Muscle of back (tissue), 13 donors: ENCODE measurements around the gene TMEM208. TPM values are rescaled to one million over a fixed set of nuclear protein-coding genes. Genes with fewer than 3 reads are reported as not detected.

Source experiments
- DNase-seq, 3 donors: peaks; one replicate each; pipeline versions ENCODE4 v3.0.0 to v3.0.0-alpha.2; 2013
- long read RNA-seq, 9 donors: transcript quantifications; one replicate each; lab custom pipeline, GENCODE V29; 2026
- polyA plus RNA-seq, 10 donors: library from polyadenylated mRNA; unstranded; fragments of 120-200 nt; gene quantifications; one replicate each; pipeline ENCODE4 v1.2.1, GENCODE V29; 2013; ENCODE audit not compliant: insufficient read length in 10 of 10

The TMEM208 gene
- 10 to 100 TPM; 15.0 to 28.3 (median 19.5) TPM for polyA plus RNA-seq
- long read RNA-seq, donor 1, transcript TMEM208-201 (6 exons, 793 nt) = major isoform, 8 of 10 reads
- long read RNA-seq, donor 1, partial matches to known transcripts = 0 of 10 reads
- long read RNA-seq, donor 1, other reads (novel, unspliced or antisense) = 0 of 10 reads
- long read RNA-seq, donor 2, transcript TMEM208-201 (6 exons, 793 nt) = major isoform, 8 of 12 reads
- long read RNA-seq, donor 2, partial matches to known transcripts = 0 of 12 reads
- long read RNA-seq, donor 2, other reads (novel, unspliced or antisense) = 0 of 12 reads
- long read RNA-seq, donor 3 = 0 reads
- long read RNA-seq, donor 4, transcript TMEM208-201 (6 exons, 793 nt) = major isoform, 8 of 9 reads
- long read RNA-seq, donor 4, partial matches to known transcripts = 0 of 9 reads
- long read RNA-seq, donor 4, other reads (novel, unspliced or antisense) = 0 of 9 reads
- long read RNA-seq, donor 5, transcript TMEM208-201 (6 exons, 793 nt) = major isoform, 17 of 21 reads
- long read RNA-seq, donor 5, partial matches to known transcripts = 0 of 21 reads
- long read RNA-seq, donor 5, other reads (novel, unspliced or antisense) = 0 of 21 reads
- long read RNA-seq, donor 6, transcript TMEM208-201 (6 exons, 793 nt) = major isoform, 9 of 10 reads
- long read RNA-seq, donor 6, partial matches to known transcripts = 0 of 10 reads
- long read RNA-seq, donor 6, other reads (novel, unspliced or antisense) = 0 of 10 reads
- long read RNA-seq, donor 7, transcript TMEM208-201 (6 exons, 793 nt) = major isoform, 13 of 15 reads
- long read RNA-seq, donor 7, partial matches to known transcripts = 0 of 15 reads
- long read RNA-seq, donor 7, other reads (novel, unspliced or antisense) = 0 of 15 reads
- long read RNA-seq, donor 8, transcript TMEM208-201 (6 exons, 793 nt) = major isoform, 16 of 19 reads
- long read RNA-seq, donor 8, partial matches to known transcripts = 0 of 19 reads
- long read RNA-seq, donor 8, other reads (novel, unspliced or antisense) = 0 of 19 reads
- long read RNA-seq, donor 9, partial matches to known transcripts = 0 of 3 reads
- long read RNA-seq, donor 9, other reads (novel, unspliced or antisense) = 0 of 3 reads

- peak; percentile 99 for DNase-seq
Measured at GRCh38 chr16:67226804-67227566, at the start of gene TMEM208. Gene TMEM208, plus strand, starts transcription at chr16:67227130. Its CDS starts 89 bp downstream, at chr16:67227219.

- peak in 1 of 3 donors; percentile 88 for DNase-seq
Measured at GRCh38 chr16:67177743-67178699, 48.9 kb upstream of the TMEM208 start.

GRCh38 chr16:67179421-67180080 lies 47.4 kb upstream of the TMEM208 start:
- no peak for DNase-seq

- no peak for DNase-seq
Measured at GRCh38 chr16:67180166-67180565, 46.8 kb upstream of the TMEM208 start.

GRCh38 chr16:67181346-67181745 lies 45.6 kb upstream of the TMEM208 start:
- DNase-seq = peak in 1 of 3 donors; percentile 35

- DNase-seq = no peak
Measured at GRCh38 chr16:67182288-67182687, 44.6 kb upstream of the TMEM208 start.

- no peak for DNase-seq
Measured at GRCh38 chr16:67183284-67183626, 43.7 kb upstream of the TMEM208 start.

- DNase-seq = peak; percentile 96 to 99 (median 98)
Measured at GRCh38 chr16:67183627-67184452, 43.1 kb upstream of the TMEM208 start, which contains the start of gene MATCAP1. Gene MATCAP1, minus strand, starts transcription at chr16:67183963. Its CDS starts 3,353 bp downstream, at chr16:67180610.

- no peak for DNase-seq
Measured at GRCh38 chr16:67184453-67184994, 42.4 kb upstream of the TMEM208 start.

- DNase-seq = peak; percentile 83 to 95 (median 92)
Measured at GRCh38 chr16:67184995-67185650, 41.8 kb upstream of the TMEM208 start.

- DNase-seq = no peak
Measured at GRCh38 chr16:67185651-67186134, 41.2 kb upstream of the TMEM208 start.

GRCh38 chr16:67186550-67186950 lies 40.4 kb upstream of the TMEM208 start:
- no peak for DNase-seq

- peak in 2 of 3 donors; percentile 54 to 65 for DNase-seq
Measured at GRCh38 chr16:67187175-67187890, 39.6 kb upstream of the TMEM208 start.

- DNase-seq = no peak
Measured at GRCh38 chr16:67188323-67188722, 38.6 kb upstream of the TMEM208 start.

GRCh38 chr16:67188798-67189197 lies 38.1 kb upstream of the TMEM208 start:
- DNase-seq = no peak

- DNase-seq = no peak
Measured at GRCh38 chr16:67190041-67190440, 36.9 kb upstream of the TMEM208 start, which contains the start of gene EXOC3L1. Gene EXOC3L1, minus strand, starts transcription at chr16:67190136. Its CDS starts 460 bp downstream, at chr16:67189676.
